ENCODE results near the gene CMSS1.

CMSS1 gene

DNA sequence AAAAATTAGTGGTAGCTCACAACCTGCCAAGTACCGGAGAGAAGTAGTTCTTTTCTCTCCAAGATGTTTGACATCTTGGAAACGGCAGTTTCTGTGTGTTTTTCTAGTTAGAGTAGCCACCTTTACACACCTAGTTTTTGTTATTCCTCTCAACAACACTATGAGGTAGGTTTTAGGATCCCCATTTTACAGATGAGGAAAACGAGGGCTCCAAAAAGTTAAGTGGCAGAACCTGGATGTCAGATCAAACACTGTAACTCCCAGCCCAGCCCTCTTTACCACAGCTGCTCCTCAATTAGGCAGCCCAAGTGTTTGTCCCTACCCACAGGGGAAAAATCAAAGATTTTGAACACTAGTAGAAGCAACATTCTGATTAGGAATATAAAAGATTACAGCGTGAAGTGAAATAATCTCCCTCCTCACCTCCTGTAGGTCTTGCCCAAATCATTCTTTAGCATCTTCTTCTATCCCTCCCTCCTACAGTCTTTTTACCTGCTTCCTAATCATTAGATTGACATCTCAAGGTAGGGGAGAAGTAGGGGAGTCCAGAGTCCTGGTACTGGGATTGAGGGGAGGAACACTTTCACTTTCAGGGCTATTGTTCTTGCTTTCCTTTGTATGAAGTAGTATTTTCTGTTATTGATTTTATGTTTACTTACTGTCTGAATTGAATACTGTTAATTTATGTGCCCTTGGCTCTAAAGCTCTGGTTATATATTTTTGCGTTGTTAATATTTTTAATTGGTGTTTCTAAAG is 142.6 kb downstream of the CMSS1 start:
- DNase-seq (ENCODE audit: low spot score) = no peak

GRCh38 chr3:99960941-99961340 is 143.3 kb downstream of the CMSS1 start:
- DNase-seq (ENCODE audit: low spot score) = no peak

DNA sequence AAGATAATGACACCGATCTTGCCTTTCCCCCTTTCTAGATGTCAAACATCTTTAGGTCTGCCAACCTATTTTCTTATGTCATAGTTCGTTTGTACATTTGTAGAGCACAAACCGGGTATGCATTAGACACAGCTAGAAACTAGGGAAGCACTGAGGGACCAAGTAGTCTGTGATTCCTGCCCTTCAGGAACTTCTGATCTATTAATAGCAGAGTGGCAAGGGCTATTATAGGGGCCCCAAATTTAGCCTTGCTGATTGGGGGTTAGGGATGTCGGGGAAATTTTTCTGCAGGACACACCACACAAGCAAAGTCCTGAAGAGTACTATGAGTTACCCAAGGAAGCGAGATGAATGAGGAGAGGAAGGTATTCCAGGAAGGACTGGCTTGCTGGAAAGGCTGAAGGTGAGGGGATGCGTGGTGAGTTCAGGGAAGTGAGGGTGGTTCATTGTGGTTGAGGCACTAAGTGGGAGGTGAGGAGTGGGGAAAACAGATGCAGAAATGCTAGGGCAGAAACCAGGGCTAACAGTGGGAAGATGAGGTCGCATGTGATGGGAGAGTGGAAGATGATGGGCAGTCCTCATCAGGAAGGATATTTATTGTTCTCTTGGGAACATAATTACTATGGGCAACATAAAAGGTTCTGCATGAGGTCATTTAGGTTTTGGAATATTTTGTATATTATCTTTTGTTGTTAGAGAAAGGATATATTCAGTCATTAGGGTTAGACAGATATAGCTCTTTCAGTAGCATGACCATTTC is 144.3 kb downstream of the CMSS1 start:
- DNase-seq (ENCODE audit: low spot score) = no peak

- DNase-seq (ENCODE audit: low spot score) = peak; percentile 37
Measured at GRCh38 chr3:99962703-99963102, 145.0 kb downstream of the CMSS1 start.

GRCh38 chr3:99965077-99965476 is 147.4 kb downstream of the CMSS1 start:
- no peak for DNase-seq (ENCODE audit: low spot score)

DNA sequence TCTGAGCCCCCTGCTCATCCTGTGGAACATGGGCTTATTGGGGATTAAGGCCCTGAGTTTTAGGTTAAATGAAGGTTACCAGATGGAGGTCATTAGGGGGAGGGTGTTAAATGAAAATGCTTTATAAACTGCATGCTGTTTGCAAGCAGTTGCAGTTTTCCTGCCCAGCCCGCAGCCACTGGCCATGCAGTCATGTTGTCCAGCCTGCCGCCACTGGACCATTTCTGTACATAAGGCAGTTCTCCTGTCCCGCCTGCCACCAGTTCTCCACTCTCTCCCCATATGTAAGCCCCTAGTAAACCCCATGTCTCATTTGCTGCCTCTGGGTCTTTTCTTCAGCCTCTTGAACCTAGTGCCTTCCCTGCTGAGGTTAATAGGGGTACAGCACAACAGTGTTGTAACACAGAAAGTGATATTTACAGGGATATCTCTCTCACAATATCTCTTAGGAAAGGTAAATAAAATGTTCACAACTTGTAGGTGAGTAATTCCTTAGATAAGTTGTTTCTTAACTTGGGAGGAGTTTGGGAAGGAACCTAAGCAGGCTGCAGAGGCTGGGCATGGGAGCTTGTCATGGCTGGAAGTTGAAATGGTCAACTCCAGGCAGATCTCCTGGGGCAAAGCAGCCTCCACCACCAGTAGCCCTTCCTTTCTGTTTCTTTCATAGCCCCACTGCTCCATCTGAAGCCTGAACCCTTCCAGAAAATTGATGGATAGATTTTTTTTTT is 148.2 kb downstream of the CMSS1 start:
- DNase-seq (ENCODE audit: low spot score) = no peak

DNA sequence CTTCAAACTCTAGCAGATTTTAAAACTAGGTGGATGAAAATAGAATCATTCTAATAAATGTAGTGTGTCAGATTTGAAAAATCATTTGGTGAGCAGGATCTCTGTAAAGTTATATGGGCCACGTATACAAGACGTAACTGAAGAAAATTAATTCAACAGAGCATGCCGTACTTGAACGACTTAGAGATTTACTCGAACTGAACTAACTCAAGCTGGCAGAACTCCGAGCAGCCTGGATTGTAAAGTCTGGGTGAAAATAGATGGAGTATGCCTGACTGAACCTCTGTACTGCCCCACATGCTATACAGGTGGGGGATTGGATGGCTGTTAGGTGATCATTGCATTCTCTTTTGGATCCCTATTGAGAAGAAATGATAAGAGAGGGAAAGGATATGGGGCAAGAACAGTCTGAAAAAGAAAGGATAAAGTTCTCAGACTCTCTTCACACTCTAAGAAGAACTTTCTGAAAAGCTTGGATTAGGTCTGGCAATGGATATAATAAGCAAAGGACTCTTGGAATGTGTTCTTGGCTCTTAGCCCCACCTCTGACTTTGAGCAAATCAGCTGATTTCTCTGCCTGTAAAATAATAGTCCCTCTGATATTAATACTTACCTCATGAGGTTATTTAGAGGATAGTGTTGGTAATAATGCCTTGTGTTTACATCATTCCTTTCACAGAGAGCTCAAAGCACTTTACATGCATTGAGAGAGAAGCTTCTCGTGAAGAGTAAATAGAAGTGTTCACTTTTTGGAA is 149.2 kb downstream of the CMSS1 start:
- DNase-seq (ENCODE audit: low spot score) = no peak

GRCh38 chr3:99967796-99968195 is 150.1 kb downstream of the CMSS1 start:
- no peak for DNase-seq (ENCODE audit: low spot score)

GRCh38 chr3:99969136-99969535 is 151.5 kb downstream of the CMSS1 start:
- DNase-seq (ENCODE audit: low spot score) = no peak

GRCh38 chr3:99970198-99970597 is 152.5 kb downstream of the CMSS1 start:
- no peak for DNase-seq (ENCODE audit: low spot score)

DNA sequence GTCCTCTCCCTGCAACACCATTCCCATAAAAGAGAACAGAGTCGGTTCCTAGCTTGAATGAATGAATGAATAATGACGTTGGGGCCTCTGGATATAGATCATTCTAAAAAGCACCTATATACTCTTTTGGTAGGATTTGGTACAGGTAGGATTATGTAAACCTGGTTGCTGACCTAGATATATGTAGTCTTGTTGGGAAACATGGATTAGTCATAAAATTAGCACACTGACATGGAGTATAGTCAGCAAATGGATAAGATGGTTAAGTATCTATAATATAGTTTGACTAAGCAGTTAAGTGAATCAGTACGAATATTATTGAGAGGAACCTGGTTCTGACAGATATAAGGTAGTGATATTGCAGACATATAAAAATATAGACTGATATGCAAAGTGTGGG is 154.1 kb downstream of the CMSS1 start:
- DNase-seq (ENCODE audit: low spot score) = no peak

DNA sequence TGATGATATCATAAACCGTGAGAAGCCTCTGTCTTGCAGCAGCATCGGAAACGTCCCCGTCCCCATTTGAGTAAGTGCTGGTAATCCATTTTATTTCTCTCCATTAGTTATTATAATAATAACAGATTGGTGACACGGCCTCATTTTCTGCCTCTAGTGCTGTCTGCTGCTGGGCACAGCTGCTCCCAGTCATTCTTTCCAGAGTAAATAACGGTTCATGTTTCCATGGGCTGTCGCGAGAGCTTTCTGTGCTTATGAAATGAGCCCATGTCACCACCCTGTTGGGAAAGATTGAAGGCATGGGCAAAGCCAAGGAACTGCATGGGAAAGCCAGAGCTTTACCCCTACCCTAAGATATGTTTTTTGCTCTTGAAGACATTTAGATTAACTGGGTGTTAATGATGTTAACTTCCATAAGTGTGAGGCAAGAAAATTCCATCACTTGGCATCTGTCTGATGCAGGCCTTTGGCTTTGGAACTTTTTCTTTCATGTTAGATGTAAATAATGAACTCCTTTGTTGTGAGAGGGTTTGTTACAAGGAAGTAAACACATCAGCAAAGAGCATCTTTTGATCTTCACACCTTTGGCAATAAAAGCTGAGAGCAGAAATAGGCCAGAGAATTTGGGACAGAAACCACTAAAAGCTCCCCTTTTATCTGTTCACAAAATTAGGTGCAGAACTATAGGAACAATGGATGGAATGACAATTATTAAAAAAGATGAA is 154.9 kb downstream of the CMSS1 start:
- DNase-seq (ENCODE audit: low spot score) = no peak

GRCh38 chr3:99974989-99975388 is 157.3 kb downstream of the CMSS1 start:
- DNase-seq (ENCODE audit: low spot score) = no peak

GRCh38 chr3:99976584-99976983 is 158.9 kb downstream of the CMSS1 start:
- no peak for DNase-seq (ENCODE audit: low spot score)

DNA sequence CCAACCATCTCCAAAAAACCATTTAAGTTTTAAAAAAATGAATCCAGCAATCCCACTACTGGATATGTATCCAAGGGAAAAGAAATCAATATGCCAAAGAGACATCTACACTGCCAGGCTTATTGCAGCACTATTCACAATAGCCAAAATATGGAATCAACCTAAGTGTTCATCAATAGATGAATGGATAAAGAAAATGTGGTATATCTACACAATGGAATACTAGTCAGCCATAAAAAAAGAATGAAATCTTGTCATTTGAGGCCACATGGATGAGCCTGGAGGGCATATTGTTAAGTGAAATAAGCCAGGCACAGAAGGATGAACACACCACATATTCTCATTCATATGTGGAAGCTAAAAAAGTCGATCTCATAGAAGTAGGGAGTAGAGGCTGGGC is 160.6 kb downstream of the CMSS1 start:
- no peak for DNase-seq (ENCODE audit: low spot score)

- DNase-seq (ENCODE audit: low spot score) = no peak
Measured at GRCh38 chr3:99980606-99981005, 162.9 kb downstream of the CMSS1 start.

GRCh38 chr3:99981138-99981537 is 163.5 kb downstream of the CMSS1 start:
- no peak for DNase-seq (ENCODE audit: low spot score)

DNA sequence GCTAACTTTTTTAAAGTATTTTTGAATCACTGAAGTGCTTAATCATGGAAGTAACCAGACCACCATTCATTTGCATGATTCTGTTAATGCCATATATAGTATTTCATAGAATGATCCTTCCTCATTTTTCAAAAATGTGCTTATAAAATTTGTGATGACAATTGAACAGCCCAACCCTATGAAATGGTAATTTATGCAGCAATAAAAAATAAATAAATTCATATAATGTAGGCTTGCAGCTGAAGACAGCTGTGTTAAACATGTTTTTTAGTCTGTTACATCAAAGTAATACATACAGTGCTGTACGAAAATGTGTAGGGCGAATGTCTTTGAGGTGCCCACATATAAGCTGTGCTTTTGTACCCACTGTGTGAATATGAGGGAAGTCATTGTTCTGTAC is 165.0 kb downstream of the CMSS1 start:
- no peak for DNase-seq (ENCODE audit: low spot score)

DNA sequence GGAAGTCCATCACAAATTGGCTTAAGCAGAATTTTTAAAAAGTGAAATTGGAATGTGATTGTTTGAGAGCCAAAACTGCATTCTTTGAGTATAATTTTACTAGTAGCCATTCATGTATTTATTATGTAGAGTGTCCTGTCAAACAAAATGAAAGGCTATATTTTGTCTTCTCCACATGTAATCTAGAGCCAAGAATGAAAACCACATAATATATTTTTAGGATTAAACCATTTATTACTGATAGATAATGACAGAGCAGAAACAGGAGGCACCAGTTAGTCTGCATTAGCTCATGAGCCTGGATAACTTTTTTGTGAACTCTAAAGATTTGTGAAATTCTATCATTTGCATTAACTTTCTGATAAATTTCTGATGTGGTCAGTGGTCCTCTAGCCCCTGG is 166.5 kb downstream of the CMSS1 start:
- DNase-seq (ENCODE audit: low spot score) = no peak

DNA sequence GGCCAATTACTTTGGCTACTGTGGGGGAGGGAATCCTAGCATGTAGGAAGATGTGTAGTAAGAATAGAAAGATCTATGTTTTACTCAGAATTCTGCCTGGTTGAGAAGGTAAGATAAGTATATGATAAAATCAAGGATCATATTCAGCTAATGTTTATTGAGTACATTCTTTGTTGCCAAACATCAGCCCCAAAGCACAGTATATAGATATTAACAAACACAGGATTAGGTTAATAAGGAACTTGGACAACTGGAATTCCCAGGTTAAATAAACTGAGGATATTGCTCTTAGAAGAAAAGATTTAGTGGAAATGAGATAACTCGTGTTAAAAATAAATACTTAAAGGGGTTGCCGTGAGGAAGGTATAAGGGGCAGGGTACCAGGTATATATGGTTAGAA is 167.0 kb downstream of the CMSS1 start:
- DNase-seq (ENCODE audit: low spot score) = no peak

- no peak for DNase-seq (ENCODE audit: low spot score)
Measured at GRCh38 chr3:99990179-99990578, 172.5 kb downstream of the CMSS1 start.

- no peak for DNase-seq (ENCODE audit: low spot score)
Measured at GRCh38 chr3:99997293-99997692, 179.6 kb downstream of the CMSS1 start.
